ENCODE results near the gene EP400. TPM values are rescaled to one million over a fixed set of nuclear protein-coding genes. Genes with fewer than 3 reads are reported as not detected.

EP400 gene
- total and polyA plus RNA-seq, 2 of the 4 experiments (the other 2 are of a cell fraction) = 4.3 to 11.4 TPM

DNA sequence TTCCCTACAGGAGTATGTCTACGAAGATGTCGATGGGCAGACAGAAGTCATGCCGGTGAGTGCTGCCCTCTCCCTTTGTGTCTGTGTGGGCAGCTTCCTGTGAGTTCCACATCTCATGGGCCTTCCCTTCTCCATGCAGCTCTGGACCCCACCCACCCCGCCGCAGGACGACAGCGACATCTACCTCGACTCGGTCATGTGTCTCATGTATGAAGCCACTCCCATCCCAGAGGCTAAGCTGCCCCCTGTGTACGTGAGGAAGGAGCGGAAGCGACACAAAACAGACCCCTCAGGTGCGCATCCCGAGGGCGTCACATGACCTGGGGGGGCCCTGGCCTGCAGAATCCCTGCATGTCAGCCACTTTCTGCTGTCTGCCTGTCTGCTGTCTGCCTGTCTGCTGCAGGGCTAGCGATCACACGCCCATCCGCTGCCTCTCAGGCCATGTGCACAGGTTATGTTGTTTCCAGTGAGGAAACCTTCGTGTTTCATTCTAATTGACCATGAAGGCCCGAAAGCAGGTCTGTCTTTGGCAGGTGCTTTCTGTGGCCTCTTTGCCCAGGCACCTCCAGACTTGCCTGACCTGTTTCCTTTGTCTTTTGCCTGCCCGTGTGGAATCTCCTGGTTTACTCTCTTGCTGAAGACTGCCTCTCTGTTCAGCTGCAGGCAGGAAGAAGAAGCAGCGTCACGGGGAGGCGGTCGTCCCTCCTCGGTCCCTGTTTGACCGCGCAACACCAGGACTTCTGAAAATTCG lies 95.1 kb downstream of the EP400 start:
- H4K8ac ChIP-seq (ENCODE audit: low read depth in 2 of 2, low read length in 2 of 2) = no peak overlapping the region
- H3K4me3 ChIP-seq (ENCODE audit: insufficient read depth, low read depth, low read length) = no peak overlapping the region
- no peaks in the 10 kb centered on the region for H3K9me3 ChIP-seq (ENCODE audit: control insufficient read depth, insufficient read depth, low read length)
- no peak overlapping the region for H3K4ac ChIP-seq (ENCODE audit: low read depth, low read length)
- H3K9ac ChIP-seq (ENCODE audit: low read depth, low read length) = no peak overlapping the region
- peaks cover 43% of the 10 kb centered on the region for H3K36me3 ChIP-seq (ENCODE audit: control insufficient read depth, insufficient read depth, low read length)
- no peak overlapping the region for H3K18ac ChIP-seq (ENCODE audit: low read depth, low read length)
- H2AFZ ChIP-seq (replicated peaks; ENCODE audit: low read length, poor library complexity) = no peak overlapping the region
- no peak overlapping the region for H3K56ac ChIP-seq (ENCODE audit: extremely low read depth, insufficient read depth, low read length)
- no TSS peak for BruUV-seq (replicated peaks)
- WGBS, 2 experiments (ENCODE audit: extremely low coverage in 2 of 2, insufficient read length in 1 of 2) = 96% methylated on average over 21 of the region's 29 CpGs; no CpG with 5 or more reads in 1 of the 2 experiments
- no peak overlapping the region for H3K4me2 ChIP-seq (ENCODE audit: low read depth, low read length)
- no peak overlapping the region for H4K5ac ChIP-seq (ENCODE audit: low read depth, low read length)
- no peak overlapping the region for H4K91ac ChIP-seq (ENCODE audit: insufficient read depth, low read depth, low read length)
- no peak overlapping the region for H2AK9ac ChIP-seq (replicated peaks; ENCODE audit: low read depth, low read length, poor library complexity)
- H3K23ac ChIP-seq (ENCODE audit: low read depth, low read length) = no peak overlapping the region
- ATAC-seq (ENCODE audit: low read depth) (no peak), DNase-seq (no peak)
- ChIA-PET POLR2A (ENCODE audit: unreplicated experiment) (no interaction called here), CTCF (no interaction called here)
- H3K4me1 ChIP-seq (ENCODE audit: control insufficient read depth, insufficient read depth, low read length) = peaks cover 6% of the 10 kb centered on the region
- no peak overlapping the region for H3K27ac ChIP-seq (ENCODE audit: insufficient read depth, low read length)
- no peak overlapping the region for H2BK5ac ChIP-seq (ENCODE audit: low read depth, low read length, poor library complexity, severe bottlenecking)
- intact Hi-C loops (cut with micrococcal nuclease) = no loop called here
- no peak for TF ChIP-seq SMC3 (IDR thresholded peaks at IDR 0.05; ENCODE audit: low read depth, low read length)
- TF ChIP-seq CTCF (conservative IDR thresholded peaks at IDR 0.05; ENCODE audit: low read depth, low read length) = no peak
- no peak for TF ChIP-seq RFX5 (IDR thresholded peaks at IDR 0.05; ENCODE audit: low read depth, low read length)
- no peak for TF ChIP-seq MXI1 (IDR thresholded peaks at IDR 0.05; ENCODE audit: borderline replicate concordance, low read depth, low read length)
- TF ChIP-seq MAZ (IDR thresholded peaks at IDR 0.05; ENCODE audit: borderline replicate concordance, low read depth, low read length) = no peak
- TF ChIP-seq NFE2L2 (IDR thresholded peaks at IDR 0.05; ENCODE audit: low read depth, low read length) = no peak
- no peak for TF ChIP-seq RCOR1 (IDR thresholded peaks at IDR 0.05; ENCODE audit: insufficient replicate concordance, low read length)
- in situ Hi-C loops (cut with MboI; ENCODE audit: low sequenced_read_pairs) = no loop called here
- dilution Hi-C loops (cut with HindIII; ENCODE audit: low sequenced_read_pairs, unreplicated experiment) = no loop called here
- no peak overlapping the region for H2BK15ac ChIP-seq (ENCODE audit: low read depth, low read length)
- H3K14ac ChIP-seq (replicated peaks; ENCODE audit: low read depth, low read length) = no peak overlapping the region
- H2BK20ac ChIP-seq (ENCODE audit: low read depth, low read length) = no peak overlapping the region
- H4K20me1 ChIP-seq (ENCODE audit: insufficient read depth, low read length) = peaks cover 20% of the 10 kb centered on the region
- no peak overlapping the region for H2BK120ac ChIP-seq (ENCODE audit: low read depth, low read length)
- peaks cover 22% of the 10 kb centered on the region for H3K9me1 ChIP-seq (ENCODE audit: insufficient read depth, low read length)
- H2AK5ac ChIP-seq (ENCODE audit: low read depth, low read length) = no peak overlapping the region
- H3K27me3 ChIP-seq (ENCODE audit: control insufficient read depth, insufficient read depth, low read length) = no peaks in the 10 kb centered on the region
- H3K79me1 ChIP-seq (ENCODE audit: low read depth in 1 of 2, low read length in 2 of 2) = peaks cover 13 to 28% of the 10 kb centered on the region in 2 experiments
